HG02943 (cell line): ENCODE results near the gene ZNF571.
A peak's percentile ranks its signal among the peaks of the same experiment; 100 is the strongest.

Experiments
- ATAC-seq: cut with Tn5 transposase; IDR thresholded peaks from one replicate; pipeline ENCODE4 v1.9.1; 2021; ENCODE audit warnings: mild to moderate bottlenecking, low read depth, moderate library complexity; ENCODE audit not compliant: unreplicated experiment

The ZNF571 gene

DNA sequence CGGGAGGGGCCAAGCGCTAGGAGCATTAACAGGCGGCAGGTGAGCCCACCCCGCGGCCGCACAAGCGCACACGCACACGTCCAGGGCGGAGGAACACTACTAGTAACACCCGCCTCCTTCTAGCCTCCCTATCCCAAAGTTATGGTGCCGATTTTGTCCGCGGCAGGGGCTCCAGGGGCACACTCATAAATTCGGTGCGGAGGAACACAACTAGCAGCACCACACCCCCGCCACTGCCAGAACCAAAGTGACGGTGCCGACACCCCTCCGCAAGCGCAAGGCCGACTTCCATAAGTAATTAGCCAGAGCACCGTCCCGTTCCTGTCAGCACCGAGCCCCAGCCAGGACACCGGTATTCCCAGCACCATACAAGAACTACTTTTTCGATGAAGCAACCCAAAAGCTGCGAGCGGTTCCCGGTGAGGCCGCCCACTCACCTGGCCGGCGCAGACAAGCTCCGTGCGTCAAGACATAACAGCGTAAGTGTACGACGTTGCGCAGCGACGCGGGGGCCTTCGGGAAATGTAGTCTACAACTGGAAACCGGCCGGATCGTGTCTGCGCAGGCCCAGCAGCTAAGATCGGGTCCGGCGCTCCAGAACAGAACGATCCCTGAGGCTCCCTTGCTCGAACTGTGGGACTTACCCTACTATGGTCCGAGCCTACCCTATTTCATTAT lies at the start of gene ZNF571, which contains the start of gene ZNF540:
TSS of gene ZNF571 (minus strand) at position 489 of the 678 bp plus-strand sequence. CDS start 8,116 bp downstream, outside the sequence.
TSS of gene ZNF540 (plus strand) at position 573 of the 678 bp plus-strand sequence. CDS start 3,572 bp downstream, outside the sequence.
- peak; percentile 98 for ATAC-seq

DNA sequence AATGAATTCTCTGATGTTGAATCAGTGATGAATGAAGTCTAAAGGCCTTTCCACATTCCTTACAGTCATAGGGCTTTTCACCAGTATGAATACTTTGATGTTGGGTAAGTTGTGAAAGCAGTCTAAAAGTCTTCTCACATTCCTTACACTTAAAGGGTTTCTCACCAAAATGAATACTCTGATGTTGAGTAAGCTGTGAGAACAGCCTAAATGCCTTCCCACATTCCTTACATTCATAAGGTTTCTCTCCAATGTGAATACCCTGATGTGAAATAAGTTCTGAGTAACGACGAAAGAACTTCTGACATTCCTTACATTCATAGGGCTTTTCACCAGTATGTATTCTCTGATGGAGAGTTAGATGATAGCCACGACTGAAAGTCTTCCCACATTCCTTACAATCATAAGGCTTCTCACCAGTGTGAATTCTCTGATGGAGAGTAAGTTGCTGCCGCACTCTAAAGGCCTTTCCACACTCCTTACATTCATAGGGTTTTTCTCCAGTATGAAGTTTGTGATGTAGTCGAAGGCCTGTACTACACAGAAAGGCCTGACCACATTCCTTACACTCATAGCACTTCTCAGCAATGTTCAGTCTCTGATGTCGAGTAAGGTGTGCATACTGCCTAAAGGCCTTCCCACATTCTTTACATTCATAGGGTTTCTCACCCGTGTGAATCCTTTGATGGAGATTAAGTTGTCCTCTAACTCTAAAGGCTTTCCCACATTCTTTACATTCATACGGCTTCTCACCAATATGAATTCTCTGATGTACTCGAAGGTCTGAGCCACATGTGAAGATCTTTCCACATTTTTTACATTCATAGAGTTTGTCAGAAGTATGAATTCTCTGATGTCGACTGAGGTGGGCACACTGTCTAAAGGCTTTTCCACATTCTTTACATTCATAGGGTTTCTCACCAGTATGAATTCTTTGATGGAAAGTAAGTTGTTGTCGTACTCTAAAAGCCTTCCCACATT lies 40.8 kb upstream of the ZNF571 start:
- no peak for ATAC-seq

DNA sequence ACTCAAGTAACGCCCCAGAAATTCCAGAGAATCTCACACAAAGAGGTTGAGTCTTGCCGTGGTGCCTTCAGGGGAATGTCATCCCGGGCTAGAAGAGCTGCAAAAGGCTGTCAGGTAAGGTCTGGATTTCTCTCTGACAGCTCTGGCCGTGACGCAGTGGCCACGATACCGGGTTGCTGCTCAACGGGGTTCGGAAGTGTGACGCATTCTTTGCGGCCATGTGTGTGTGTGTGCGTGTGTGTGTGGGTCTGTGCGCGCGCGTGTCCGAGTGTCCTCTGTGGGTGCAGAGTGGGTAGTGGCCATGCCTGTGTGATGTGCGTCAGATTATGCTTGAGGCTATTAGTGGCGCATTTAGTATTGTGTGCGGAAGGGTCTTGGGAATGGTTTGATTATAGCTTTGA lies 390 bp upstream of the ZNF571 start:
- ATAC-seq: no peak

DNA sequence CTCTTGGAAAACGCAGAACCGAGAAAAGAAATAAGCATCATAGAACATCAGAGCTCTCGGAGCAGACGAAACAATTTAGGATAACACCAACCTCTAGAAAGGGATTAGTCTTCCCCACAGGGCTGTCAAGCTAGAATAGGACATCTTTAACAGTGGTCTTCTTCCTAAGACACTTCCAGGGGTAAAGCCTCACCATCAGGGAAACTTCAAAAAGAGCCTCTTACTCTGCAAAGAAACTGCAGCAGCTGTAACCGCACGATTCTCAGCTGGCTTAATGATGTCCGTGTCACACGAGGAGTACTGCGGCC lies 642 bp downstream of the ZNF571 start:
- ATAC-seq: peak; percentile 28

DNA sequence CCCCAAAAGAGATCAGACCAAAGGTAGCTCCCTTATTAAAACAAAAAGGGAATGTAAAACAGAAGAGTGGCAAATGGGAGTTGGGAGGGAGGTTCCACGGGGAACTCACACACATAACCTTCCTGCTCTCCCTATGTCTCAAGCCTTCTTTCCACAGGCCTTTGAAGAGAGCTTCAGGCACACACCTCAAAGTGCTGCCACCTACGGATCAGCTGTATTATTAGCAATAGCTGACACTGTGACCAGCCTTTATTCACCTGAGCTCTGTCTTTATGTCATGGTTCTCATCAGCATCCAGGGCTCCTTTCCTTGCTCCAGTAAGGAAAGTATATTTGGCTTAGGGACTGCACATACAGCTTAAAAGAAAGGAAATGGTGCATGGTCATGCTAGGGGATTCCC lies 11.3 kb downstream of the ZNF571 start:
- ATAC-seq: no peak

DNA sequence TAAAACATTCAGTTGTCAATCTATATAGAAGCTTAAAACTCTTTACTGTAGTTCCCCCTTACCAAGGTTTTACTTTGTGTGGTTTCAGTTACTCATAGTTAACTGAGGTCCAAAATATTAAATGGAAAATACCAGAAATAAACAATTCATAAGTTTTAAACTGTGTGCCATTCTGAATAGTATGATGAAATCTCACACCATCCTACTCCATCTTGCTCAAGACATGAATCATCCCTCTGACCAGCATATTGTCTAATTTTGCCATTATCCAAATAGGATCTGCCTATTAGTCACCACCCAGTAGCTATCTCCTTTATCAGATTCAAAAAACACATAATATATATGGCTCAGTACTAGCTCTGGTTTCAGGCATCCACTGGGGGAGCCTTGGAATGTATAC lies 22.4 kb downstream of the ZNF571 start:
- ATAC-seq: no peak

DNA sequence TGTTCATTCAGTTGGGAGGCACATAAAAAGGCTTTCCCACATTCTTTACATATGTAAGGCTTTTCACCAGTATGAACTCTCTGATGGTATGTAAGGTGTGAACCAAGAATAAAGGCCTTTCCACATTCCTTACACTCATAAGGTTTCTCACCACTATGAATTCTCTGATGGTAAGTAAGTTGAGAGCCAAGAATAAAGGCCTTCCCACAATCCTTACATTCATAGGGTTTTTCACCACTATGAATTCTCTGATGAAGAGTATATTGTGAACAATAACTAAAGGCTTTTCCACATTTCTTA lies 29.3 kb downstream of the ZNF571 start:
- ATAC-seq: no peak

DNA sequence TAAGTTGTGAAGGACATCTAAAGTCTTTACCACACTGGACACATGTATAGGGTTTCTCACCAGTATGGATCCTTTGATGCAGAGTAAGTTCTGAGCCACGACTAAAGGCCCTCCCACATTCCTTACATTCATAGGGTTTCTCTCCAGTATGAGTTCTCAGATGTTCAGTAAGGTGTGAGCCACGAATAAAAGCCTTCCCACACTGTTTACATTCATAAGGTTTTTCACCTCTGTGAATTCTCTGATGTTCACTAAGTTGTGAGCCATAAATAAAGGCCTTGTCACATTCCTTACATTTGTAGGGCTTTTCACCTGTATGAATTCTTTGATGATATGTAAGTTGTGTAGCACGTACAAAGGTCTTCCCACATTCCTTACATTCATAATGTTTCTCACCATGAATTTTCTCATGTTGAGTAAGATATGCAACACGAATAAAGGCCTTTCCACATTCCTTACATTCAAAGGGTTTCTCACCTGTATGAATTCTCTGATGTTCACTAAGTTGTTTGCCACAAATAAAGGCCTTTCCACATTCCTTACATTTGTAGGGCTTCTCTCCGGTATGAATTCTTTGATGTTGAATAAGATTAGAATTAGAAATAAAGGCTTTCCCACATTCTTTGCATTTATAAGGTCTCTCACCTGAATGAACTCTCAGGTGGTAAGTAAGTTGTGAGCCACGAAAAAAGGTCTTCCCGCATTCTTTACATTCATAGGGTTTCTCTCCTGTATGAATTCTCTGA lies 29.8 kb downstream of the ZNF571 start:
- no peak for ATAC-seq

DNA sequence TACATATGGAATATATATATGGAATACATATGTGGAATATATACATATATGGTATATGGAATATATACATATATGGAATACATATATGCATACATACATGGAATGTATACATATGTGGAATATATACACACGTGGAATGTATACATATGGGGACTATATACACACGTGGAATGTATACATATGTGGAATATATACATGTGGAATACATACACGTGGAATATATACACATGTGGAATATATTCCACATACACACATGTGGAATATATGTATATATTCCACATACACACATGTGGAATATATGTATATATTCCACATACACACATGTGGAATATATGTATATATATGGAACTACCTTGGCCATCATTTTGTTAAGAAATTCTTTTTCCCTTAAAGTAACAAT lies 31.1 kb downstream of the ZNF571 start:
- ATAC-seq: no peak

DNA sequence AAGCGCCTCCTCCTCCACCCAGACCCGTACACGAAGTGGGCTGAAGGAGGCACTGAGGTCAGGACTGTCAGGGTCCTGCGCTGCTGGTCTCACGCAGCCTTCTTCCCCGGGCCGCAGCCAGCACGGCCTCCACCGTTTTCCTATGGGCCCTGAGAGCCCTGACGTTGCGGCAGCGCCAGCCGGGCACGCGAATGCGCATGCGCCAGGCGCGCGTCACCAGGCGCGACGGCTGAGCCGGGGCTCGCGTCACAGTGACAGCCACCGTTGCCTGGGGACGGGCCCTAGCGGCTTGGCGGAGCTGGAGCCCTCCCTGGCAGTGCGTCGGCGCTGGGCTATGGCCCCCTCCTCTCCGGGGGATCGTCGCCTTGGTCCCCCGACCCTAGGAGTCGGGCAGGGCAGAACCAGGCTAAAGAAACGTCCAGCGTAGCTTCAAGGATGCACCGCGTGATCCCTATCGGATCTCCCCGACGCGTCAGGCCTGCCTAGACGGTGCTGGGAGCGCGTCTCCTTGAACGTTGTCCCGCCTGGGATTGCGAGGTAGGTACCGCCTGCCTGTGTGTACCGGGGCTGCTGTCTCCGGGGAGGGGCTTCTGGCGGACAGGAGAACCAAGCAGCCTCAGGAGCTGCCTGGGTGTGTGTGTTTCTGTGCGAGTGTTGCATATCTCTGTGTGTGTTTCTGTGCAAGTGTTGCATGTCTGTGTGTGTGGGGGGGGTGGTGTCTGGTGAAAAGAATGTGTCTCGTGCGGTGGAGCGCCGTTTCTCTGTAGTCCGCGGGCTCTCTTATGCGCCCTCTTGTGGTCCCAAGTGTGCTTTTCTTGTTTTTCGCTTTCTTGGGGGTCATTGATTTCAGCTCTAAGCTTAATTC lies 43.2 kb downstream of the ZNF571 start:
- no peak for ATAC-seq

DNA sequence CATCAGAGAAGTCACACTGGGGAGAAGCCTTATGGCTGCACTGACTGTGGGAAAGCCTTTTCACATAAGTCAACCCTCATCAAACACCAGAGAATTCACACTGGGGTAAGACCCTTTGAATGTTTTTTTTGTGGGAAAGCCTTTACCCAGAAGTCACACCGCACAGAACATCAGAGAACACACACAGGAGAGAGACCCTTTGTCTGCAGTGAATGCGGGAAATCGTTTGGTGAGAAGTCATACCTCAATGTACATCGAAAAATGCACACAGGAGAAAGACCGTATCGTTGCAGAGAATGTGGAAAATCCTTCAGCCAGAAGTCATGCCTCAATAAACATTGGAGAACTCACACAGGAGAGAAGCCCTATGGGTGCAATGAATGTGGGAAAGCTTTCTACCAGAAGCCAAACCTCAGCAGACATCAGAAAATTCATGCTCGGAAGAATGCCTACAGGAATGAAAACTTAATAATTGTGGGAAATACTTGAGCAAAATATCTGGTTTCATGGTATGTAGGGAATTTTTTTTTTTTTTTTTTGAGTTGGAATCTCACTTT lies 57.1 kb downstream of the ZNF571 start:
- ATAC-seq: no peak

DNA sequence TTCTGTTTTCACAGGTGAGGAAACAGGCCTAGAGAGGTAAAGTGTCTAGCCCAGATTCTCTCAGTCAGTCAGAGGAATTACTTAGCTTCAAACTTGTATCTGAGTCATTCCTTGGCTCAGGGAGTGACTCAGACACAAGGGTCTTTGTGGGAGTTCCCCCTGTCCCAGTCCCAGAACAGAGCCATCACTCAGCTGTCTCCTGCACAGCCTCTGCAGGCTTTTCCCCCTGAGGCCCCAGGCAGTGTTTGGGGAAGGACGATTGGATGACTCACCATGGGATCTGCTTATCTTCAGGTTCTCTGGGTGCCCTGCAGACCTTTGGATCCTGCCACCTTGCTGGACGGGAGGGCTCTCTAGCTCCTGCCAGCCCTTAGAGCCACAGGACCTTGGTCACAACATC lies 74.7 kb downstream of the ZNF571 start:
- no peak for ATAC-seq
